DLD1 (cell line): Measurements from ENCODE around the gene CDHR5.

ENCODE experiments used
- in situ Hi-C: cut with HindIII; loops from 2 replicates; pipeline ENCODE4 v1.10.0; 2017; ENCODE audit warnings: low sequenced_read_pairs

CDHR5 gene

GRCh38 chr11:623999-624704, 603 bp downstream of the CDHR5 start:
- in situ Hi-C loops: no loop called here

DNA sequence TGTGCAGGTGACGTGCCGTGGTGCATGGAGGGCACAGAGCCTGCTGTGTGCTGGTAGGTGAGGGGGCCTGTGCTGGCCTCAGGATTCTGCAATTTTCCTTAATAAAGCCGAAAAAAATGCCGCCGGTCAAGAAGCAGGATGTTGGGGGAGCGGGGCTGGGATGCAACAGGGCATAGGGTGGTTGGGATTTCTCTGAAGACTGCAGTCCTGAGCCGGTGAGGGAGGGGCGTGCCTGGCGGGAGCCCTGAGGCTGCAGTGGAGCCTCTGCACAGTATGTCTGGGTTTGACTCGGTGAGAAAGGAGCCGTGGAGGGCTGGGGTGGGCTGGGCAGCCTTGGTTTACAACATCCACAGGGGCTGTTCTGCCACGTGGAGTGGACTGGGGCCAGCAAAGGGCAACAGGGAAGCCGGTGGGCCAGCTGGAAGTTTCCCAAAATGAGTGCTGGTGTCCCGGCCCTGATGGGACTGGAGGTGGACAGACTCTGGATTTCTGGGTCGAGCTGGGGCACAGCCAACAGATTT, 1.3 kb downstream of the CDHR5 start:
- in situ Hi-C loops: no loop called here

GRCh38 chr11:621838-622237, 2.9 kb downstream of the CDHR5 start:
- in situ Hi-C loops: no loop called here

DNA sequence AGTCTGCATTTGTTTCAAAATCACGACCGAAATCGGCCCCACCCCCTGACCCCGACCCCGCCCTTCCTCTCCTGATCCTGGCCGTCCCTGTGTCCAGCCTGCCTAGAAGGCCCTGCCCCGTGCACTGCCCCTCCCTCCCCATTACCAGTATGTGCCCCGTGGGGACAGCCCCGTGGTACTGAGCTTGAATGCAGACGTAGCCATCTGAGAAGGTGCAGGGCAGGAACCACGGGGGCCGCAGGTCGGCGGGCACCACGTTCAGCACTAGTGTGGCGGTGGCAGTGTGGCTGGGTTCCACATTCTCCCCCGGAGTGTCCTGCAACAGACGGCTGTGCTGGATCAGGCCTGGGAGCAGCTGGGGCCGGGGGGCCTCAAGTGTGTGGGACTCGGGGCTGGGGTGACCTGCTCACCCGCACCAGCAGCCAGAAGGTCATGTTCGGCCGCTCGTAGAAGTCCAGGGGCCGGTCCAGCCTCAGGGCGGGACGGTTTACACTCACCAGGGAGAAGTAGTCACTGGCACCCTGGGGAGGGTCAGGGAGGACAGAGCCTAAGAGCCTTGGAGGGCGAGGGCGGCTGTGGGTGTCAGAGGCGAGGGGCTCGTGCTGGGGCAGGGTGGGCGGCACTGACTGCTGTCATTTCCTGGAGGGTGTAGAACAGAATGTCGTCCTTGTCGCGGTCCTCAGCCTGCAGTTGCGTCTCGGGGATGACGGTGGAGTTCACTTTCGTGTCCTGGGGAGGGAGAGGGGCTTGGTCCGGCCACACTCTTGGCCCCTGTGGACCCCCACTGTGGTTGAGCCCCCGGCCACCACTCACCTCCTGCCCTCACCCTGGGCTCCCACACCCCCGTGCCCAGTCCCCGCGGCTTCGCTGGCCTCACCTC, 3.6 kb downstream of the CDHR5 start:
- in situ Hi-C loops: no loop called here

DNA sequence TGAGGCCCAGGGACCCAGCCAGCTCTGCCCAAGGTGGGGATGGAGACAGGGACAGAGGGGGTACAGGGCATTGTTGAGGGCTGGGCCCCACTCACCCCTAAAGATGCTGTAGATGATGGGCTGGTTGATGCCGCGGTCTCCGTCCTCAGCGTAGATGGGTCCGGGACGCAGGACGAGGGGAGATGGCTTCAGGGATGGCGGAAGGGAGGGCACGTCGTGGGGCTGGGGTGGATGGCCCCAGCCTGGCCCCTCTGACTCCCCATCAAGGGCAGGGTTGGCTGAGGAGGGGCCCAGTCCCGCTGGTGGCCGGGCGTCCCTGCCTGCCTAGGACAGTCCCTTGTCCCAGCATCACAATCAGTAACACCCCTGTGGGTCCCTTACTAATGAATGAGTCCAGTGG, 4.6 kb downstream of the CDHR5 start:
- in situ Hi-C loops: no loop called here

- in situ Hi-C loops: no loop called here
Measured at GRCh38 chr11:619628-620050, 5.1 kb downstream of the CDHR5 start.

- in situ Hi-C loops: no loop called here
Measured at GRCh38 chr11:618856-619627, 5.7 kb downstream of the CDHR5 start.

GRCh38 chr11:617912-618682, 6.7 kb downstream of the CDHR5 start:
- in situ Hi-C loops: no loop called here

DNA sequence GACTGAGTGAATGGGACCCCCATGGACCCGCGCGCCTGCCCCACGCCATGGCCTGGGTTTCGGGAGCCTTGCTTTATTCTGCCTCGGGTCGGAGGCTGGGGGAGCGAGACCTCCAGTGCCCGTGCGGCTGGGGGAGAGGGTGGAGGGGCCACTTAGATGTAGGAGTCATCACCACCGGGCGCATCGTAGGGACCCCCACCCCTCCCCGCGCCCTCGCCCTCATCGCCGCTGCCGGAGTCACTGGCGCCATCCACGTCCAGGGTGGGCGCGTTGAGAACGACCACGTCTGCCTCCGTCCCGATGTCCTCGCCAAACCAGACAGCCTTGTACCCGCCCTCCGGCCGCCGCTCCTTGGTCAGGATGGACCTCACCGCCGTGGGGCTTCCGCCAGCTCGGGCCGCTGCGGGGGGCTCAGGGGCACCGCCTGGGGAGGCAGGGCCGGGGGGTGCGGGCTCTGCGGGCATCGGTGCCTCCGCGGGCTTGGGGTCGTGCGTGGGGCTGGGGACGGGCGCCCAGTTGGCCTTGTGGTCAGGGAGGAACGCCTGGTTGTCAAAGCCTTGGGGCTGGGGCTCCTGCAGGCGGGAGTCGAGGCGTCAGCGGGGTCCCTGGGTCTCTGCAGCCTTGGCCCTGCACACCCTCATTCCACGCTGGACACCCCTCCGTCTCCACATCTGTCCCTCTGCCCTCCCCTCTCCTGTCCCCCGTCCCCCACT, 7.4 kb downstream of the CDHR5 start:
- in situ Hi-C loops: no loop called here

DNA sequence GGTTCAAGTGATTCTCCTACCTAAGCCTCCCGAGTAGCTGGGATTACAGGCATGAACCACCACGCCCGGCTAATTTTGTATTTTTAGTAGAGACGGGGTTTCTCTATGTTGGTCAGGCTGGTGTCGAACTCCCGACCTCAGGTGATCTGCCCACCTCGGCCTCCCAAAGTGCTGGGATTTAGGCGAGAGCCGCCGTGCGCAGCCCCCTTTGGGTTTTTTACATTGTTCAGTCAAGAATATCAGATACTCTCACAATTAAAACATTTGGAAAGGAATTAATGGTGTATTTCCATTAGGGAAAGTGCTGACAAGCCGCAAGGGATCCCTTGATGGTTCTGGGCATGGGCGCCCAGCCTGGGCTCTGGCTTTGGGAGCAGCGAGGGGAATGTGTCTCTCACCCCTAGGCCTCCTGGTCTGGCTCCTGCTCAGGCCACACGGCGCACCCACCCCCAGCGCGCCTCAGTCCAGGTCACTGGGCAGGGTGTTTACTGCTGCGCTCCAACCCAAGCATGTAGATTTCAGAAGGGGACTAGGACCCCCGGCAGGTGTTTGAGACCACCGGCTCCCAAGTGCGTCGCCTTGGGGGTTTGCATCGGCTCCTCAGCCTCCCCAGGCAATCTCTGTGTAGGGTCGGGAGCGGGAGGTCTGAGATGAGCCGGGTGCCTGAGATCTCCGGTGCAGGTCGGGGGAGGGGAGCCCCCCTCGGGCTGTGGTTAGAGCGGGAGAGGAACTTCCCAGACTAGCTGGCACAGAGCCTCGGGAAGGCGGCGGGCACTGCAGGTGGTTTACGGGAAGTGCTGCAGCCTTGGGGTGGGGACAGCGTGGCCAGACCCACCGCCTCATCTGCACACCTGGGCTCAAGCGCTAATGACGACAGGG, 8.2 kb downstream of the CDHR5 start:
- in situ Hi-C loops: no loop called here

DNA sequence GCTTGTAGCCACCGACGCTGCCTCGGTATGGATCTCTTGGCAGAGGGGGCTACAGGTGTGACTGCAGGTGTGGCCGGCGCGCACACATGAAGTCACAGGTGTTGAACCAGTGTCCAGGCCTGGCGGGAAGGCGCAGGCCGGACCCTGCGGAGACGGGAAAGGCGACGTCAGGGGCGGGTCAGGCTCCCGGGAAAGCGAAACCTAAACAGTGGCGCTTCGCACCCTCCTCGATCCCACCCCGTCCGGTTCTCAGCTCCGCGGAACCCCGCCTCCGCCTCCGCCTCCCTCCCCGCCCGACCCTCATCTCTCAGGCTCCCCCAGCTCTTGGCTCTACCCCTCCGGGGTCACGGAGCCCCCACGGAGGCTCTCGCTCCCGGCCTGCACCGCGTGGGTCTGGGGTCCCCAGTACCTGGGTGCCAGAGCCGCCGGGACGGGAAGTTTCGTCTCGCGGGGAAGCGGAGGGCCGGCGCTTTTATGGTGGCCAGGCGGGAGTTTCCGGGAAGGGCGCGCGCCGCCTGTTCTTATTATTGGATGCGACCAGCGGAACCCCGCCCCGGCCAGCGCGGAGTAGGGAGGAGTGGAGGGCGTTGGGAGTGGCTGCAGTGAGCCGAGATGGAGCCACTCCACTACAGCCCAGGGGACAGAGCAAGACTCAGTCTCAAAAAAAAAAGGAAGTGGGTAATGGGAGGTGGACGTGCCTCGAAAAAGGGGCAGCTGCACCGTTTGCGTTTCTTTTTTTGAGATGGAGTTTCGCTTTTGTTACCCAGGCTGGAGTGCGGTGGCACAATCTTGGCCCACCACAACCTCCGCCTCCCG, 9.0 kb downstream of the CDHR5 start, which contains the start of gene IRF7:
Gene IRF7, minus strand, starts transcription at position 447 of the 816 bp plus-strand sequence. CDS start 586 bp downstream, outside the sequence.
- in situ Hi-C loops: no loop called here

- in situ Hi-C loops: no loop called here
Measured at GRCh38 chr11:614623-615503, 9.9 kb downstream of the CDHR5 start.

DNA sequence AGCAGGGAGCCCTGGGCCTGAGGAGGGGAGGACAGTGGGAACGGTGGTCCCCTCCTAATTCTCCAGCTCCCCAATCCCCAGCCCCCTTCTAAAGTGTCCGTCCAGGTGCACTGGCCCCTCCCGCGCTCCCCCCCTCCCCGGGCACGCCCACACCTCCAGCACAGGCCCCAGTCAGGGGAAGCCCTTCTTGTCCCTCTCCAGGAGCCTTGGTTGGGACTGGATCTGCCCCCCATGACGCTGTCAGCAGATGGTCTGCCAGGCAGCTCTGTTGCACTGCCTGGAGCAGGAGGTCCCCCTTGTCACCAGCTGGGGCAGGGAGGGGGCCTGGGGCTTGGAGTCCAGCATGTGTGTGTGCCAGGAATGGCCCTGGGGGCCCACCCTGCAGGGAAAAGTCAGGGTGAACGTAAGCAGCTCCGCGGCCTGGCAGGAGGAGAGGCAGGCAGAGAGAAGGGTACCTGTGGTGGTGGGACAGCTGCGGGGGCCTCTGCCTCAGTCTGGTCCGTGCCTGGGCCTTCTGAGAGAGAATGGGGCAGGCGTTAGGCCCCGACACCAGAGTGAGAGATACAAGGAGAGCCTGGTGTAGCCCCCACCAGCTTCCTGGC, 10.6 kb downstream of the CDHR5 start:
- in situ Hi-C loops: no loop called here

GRCh38 chr11:613369-613968, 11.3 kb downstream of the CDHR5 start:
- in situ Hi-C loops: no loop called here

DNA sequence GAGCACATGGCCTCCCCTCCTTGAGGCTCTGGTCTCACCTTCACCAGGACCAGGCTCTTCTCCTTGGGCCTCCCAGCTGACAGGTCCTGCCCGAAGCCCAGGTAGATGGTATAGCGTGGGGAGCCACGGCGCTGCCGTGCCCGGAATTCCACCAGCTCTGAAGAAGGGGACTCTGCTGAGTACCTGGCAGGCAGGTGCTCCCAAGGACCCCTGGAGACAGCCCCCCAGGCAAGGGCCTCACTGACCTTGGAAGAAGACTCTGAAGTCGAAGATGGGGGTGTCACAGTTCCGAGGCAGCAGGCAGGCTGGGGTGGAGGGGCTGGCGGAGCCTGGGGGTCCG, 11.8 kb downstream of the CDHR5 start:
- in situ Hi-C loops: no loop called here
